Activated CD4-positive, alpha-beta memory T cell treated with anti-CD3 and anti-CD28 coated beads, Interleukin-2, amount 10 ng/mL, durations not matched to agents 7 days and 5 days (primary cell): ENCODE measurements around the gene ME1. TPM values are rescaled to one million over a fixed set of nuclear protein-coding genes. Genes with fewer than 3 reads are reported as not detected.
"Not testable (repeated sequence)": the region's sequence is repeated elsewhere in the genome, so short reads cannot be mapped to it uniquely, and the experiment has no call there.

Experiments
- CTCF ChIA-PET: fragments of 350-600 bp; sonication (Branson Sonifier 250); formaldehyde crosslinking; loops from one replicate; lab custom pipeline; 2021; ENCODE audit warnings: antibody characterized with exemption, inconsistent platforms; lab: Charles Lee
- POLR2A ChIA-PET: fragments of 350-600 bp; sonication (Branson Sonifier 250); formaldehyde crosslinking; loops from one replicate; lab custom pipeline; 2021; ENCODE audit warnings: antibody characterized with exemption; lab: Charles Lee
- DNase-seq: peaks from one replicate; pipeline ENCODE4 v3.0.0-alpha.2; 2020
- H3K27ac Mint-ChIP-seq: one replicate; pipeline ENCODE4 v1.8.0; 2021; ENCODE audit warnings: mild to moderate bottlenecking, mixed read lengths
- H3K27me3 Mint-ChIP-seq: one replicate; pipeline ENCODE4 v1.8.0; 2021; ENCODE audit warnings: mixed read lengths
- H3K36me3 Mint-ChIP-seq: one replicate; pipeline ENCODE4 v1.8.0; 2021; ENCODE audit warnings: low read depth, mixed read lengths
- H3K4me1 Mint-ChIP-seq: one replicate; pipeline ENCODE4 v1.8.0; 2021; ENCODE audit warnings: mixed read lengths
- H3K4me3 Mint-ChIP-seq: one replicate; pipeline ENCODE4 v1.8.0; 2021; ENCODE audit warnings: mild to moderate bottlenecking, mixed read lengths
- H3K9me3 Mint-ChIP-seq: one replicate; pipeline ENCODE4 v1.8.0; 2021; ENCODE audit warnings: mixed read lengths
- total RNA-seq, 2 experiments: library from RNA; stranded (reverse); gene quantifications; one replicate each; pipeline ENCODE4 v1.2.3, GENCODE V29; 2021

Gene ME1
- total RNA-seq, 2 experiments from 2014 or later: 0.10 to 0.13 TPM

DNA sequence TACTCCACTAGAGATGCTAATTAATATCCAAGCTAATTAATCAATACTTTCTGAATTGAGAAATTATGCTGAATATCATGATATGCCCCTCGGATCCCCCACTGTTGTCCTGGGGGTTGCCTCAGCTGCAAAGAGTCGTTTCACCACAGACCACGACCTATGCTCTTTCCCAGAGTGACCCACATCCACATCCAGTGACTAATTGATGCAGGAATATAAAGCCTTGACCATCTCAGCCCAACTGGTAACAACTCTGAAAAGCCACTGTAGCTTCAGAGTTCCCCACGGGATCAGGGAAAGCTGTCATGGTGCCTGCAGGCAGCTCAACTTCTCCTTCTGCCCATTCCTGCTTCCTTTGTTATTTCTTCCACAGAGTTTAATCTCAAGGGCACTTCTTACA lies 120.8 kb downstream of the ME1 start:
- no peaks in the 10 kb centered on the region for H3K36me3 Mint-ChIP-seq
- CTCF ChIA-PET: no interaction called here

DNA sequence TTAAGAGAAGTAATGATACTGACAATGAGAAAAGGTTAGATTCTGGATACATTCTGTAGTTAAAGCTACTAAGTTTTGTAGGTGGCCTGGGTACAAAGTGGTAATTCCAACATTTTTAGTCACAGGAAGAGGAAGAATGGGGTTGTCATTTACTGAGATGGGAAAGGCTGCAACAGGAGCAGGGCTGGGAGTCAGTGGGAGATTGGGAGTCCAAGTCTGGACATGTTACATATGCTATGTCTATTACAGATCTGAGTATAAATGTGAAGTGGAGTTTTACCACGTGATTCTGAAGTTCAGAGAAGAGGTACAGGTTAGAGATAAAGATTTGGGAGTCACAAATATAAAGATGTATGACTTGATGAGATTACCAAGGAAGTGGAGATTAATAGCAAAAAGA lies 121.5 kb downstream of the ME1 start:
- no peaks in the 10 kb centered on the region for H3K9me3 Mint-ChIP-seq
- H3K4me1 Mint-ChIP-seq: peaks cover 4% of the 10 kb centered on the region
- no peaks in the 10 kb centered on the region for H3K36me3 Mint-ChIP-seq
- peaks cover 11% of the 10 kb centered on the region for H3K27me3 Mint-ChIP-seq
- no peak overlapping the region for H3K4me3 Mint-ChIP-seq
- ChIA-PET POLR2A (no interaction called here), CTCF (no interaction called here)
- DNase-seq: no peak
- H3K27ac Mint-ChIP-seq: no peak overlapping the region

More for the DNA sequence above, 120.8 kb downstream of the ME1 start:
- H3K4me3 Mint-ChIP-seq: no peak overlapping the region
- H3K4me1 Mint-ChIP-seq: peaks cover 7% of the 10 kb centered on the region
- POLR2A ChIA-PET: no interaction called here
- peaks cover 11% of the 10 kb centered on the region for H3K27me3 Mint-ChIP-seq
- H3K9me3 Mint-ChIP-seq: no peaks in the 10 kb centered on the region
- no peak for DNase-seq
- H3K27ac Mint-ChIP-seq: no peak overlapping the region

DNA sequence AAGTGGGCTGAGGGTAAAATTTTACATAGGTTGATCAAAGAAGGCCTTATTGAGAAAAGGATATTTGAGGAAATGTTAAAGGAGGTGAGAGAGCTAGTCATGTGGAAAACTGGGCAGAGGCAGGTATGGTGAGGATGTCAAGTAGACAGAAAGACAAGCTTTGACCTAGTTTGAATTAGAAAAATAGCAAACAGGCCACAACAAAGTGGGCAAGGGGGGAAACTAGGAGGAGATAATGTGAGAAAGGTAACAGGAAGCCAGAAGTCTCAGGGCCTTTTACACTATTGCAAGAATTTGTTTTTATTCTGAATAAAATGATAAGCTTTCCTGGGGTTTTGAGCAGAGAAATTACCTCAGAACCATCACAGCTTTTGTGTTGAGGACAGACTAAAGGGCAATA lies 122.0 kb downstream of the ME1 start:
- Mint-ChIP-seq H3K4me3 (no peak overlapping the region), H3K27ac (no peak overlapping the region), H3K9me3 (no peaks in the 10 kb centered on the region), H3K36me3 (no peaks in the 10 kb centered on the region), H3K27me3 (peaks cover 11% of the 10 kb centered on the region), H3K4me1 (peaks cover 2% of the 10 kb centered on the region)
- ChIA-PET CTCF (no interaction called here), POLR2A (no interaction called here)
- DNase-seq: no peak

DNA sequence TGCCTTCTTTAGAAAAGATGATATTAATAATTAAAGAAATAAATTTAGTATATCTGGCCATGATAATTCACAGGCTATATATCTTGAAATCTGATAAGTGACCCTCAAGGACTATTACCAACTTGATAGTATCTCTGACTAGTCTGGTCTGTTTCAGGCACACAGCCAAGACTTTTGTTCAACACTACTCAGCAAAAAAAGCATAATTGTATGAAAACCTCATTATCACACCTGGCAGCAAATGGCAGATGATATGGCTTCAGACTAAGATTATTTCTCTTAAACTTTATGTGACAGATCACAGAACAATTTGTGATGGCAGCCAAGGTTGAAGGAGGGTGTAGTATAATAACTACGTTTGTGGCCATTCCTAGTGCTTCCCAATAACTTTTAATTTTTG lies 123.0 kb downstream of the ME1 start:
- CTCF ChIA-PET: no interaction called here
- DNase-seq: no peak
- no peak overlapping the region for H3K27ac Mint-ChIP-seq
- POLR2A ChIA-PET: no interaction called here
- no peak overlapping the region for H3K4me3 Mint-ChIP-seq
- H3K9me3 Mint-ChIP-seq: no peaks in the 10 kb centered on the region
- no peaks in the 10 kb centered on the region for H3K36me3 Mint-ChIP-seq
- no peaks in the 10 kb centered on the region for H3K4me1 Mint-ChIP-seq
- peaks cover 11% of the 10 kb centered on the region for H3K27me3 Mint-ChIP-seq

DNA sequence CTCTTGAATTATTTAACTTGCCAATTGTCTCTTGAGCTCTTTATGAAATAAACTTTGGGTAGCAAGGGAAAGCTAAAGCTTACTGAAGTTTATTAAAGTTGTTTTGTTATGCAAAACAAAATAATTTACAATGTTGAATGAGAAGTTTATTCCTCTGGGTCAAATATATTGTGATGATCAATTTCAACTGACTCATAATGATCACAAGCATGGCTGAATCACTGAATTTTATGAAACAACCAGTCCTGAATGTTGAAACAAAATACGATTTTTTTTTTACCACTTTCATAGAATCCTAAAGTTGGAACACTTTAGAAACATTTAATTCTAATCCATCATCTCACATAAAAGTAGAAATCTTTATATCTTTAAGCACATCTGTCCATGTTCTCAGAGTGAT lies 127.4 kb downstream of the ME1 start:
- ChIA-PET POLR2A (no interaction called here), CTCF (no interaction called here)
- Mint-ChIP-seq H3K4me3 (no peak overlapping the region), H3K36me3 (no peaks in the 10 kb centered on the region), H3K9me3 (no peaks in the 10 kb centered on the region), H3K27me3 (peaks cover 5% of the 10 kb centered on the region), H3K27ac (no peak overlapping the region), H3K4me1 (no peaks in the 10 kb centered on the region)
- DNase-seq: no peak

DNA sequence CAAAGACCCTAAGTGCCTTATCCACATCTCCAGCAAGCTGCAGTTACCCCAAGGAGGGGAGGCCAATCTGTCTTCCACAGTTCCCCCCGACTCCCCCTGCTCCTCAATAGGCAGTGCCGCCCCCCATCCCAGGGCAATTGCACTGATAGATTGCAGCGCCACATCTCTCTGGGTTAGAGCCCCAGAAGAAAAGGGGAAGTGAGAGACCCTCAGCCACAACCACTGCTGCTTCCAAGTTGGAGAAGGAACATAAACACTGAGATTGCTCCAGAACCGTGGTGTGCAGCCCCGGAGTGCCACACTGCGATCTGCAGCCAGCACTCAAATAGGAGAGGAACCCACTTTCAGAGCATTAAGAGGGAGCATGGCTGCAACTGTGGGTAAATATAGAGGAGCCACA lies 136.2 kb downstream of the ME1 start:
- Mint-ChIP-seq H3K4me1 (peaks cover 7% of the 10 kb centered on the region), H3K27ac (no peak overlapping the region), H3K36me3 (no peaks in the 10 kb centered on the region), H3K27me3 (peaks cover 24% of the 10 kb centered on the region), H3K9me3 (peaks cover 6% of the 10 kb centered on the region), H3K4me3 (no peak overlapping the region)
- DNase-seq: no peak
- POLR2A ChIA-PET: no interaction called here
- CTCF ChIA-PET: no interaction called here

DNA sequence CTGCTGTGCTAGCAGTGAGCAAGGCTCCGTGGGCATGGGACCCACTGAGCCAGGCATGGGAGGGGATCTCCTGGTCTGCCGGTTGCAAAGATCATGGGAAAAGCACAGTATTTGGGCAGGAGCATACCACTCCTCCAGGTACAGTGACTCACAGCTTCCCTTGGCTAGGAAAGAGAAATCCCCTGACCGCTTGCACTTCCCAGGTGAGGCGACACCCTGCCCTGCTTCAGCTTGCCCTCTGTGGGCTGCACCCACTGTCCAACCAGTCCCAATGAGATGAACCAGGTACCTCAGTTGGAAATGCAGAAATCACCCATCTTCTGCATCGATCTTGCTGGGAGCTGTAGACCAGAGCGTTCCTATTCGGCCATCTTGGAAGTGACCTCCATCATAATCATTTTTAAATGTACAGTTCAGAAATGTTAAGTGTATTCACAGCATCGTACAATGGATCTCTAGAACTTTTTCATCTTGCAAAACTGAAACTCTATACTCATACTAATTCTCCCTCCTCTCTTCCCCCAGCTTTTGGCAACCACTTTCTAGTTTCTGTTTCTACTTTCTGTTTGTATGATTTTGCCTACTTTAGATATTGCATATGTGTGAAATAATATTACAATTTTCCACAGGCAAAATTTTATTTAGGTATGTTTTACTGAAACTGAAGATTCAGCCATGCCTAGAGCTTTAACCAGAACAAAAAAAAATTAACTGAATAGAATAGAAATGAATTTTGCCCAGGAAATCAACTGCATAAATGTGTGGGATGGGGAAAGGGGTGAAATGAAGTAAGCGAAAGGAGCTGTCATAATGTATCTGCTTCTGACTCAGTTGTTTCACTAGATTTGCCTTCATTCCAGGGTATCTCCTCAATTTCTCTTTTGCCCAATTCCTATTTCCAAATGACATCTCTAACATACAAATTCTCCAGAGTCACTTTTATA lies 137.7 kb downstream of the ME1 start:
- Mint-ChIP-seq H3K27ac (no peak overlapping the region), H3K4me1 (peaks cover 7% of the 10 kb centered on the region), H3K9me3 (peaks cover 6% of the 10 kb centered on the region), H3K36me3 (no peaks in the 10 kb centered on the region), H3K4me3 (no peak overlapping the region), H3K27me3 (peaks cover 22% of the 10 kb centered on the region)
- no peak for DNase-seq
- POLR2A ChIA-PET: no interaction called here
- CTCF ChIA-PET: no interaction called here

DNA sequence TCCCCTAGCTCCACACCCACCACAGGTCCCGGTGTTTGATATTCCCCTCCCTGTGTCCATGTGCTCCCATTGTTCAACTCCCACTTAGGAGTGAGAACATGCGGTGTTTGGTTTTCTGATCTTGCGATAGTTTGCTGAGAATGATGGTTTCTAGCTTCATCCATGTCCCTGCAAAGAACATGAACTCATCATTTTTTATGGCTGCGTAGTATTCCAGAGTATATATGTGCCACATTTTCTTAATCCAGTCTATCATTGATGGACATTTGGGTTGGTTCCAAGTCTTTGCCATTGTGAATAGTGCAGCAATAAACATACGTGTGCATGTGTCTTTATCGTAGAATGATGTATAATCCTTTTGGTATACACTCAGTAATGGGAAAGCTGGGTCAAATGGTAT lies 143.6 kb downstream of the ME1 start:
- H3K4me3 Mint-ChIP-seq, POLR2A ChIA-PET, H3K36me3 Mint-ChIP-seq, DNase-seq, CTCF ChIA-PET, H3K27ac Mint-ChIP-seq, H3K9me3 Mint-ChIP-seq, H3K4me1 Mint-ChIP-seq: not testable (repeated sequence)
- peaks cover 12% of the 10 kb centered on the region for H3K27me3 Mint-ChIP-seq

DNA sequence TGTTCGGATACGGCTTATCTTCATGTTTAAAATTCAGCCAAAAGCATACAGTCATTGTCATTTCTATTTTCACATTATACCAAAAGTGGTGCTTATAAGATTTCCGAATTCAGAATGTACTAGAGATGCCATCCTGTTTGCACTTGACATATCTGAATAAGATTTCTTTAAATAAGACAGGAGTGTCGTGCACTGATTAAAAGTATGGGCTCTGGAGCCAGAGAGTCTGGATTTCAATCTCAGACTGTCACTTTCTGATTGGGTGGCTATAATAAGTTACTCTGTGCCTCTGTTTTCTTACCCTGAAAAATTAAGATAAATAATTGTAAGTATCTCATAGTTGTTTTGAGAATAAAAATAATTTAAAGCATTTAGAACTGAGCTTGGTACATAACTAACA lies 144.9 kb downstream of the ME1 start:
- no peak overlapping the region for H3K4me3 Mint-ChIP-seq
- peaks cover 6% of the 10 kb centered on the region for H3K9me3 Mint-ChIP-seq
- DNase-seq: no peak
- ChIA-PET POLR2A (no interaction called here), CTCF (no interaction called here)
- H3K36me3 Mint-ChIP-seq: no peaks in the 10 kb centered on the region
- no peaks in the 10 kb centered on the region for H3K4me1 Mint-ChIP-seq
- no peak overlapping the region for H3K27ac Mint-ChIP-seq
- H3K27me3 Mint-ChIP-seq: peaks cover 7% of the 10 kb centered on the region

DNA sequence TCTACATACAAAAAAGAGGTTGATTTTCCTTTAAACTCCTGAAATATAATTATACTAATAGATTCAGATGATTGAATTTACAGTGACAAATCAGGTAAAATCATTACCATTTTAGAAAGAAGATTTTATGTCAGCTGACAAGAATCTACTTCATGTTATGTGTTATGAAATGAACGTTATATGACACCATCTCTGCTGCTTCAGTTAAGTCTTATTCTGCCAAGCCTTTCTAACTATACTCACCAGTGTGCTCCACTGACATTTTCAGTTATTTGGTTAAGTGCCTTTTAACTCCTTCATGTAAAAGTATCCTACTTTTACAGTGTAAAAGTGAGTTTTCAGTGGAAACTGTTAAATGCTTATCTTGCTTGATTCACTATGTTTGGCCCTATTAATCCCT lies 157.3 kb downstream of the ME1 start:
- no peaks in the 10 kb centered on the region for H3K4me1 Mint-ChIP-seq
- no peak for DNase-seq
- H3K36me3 Mint-ChIP-seq: no peaks in the 10 kb centered on the region
- H3K27ac Mint-ChIP-seq: no peak overlapping the region
- H3K4me3 Mint-ChIP-seq: no peak overlapping the region
- peaks cover 5% of the 10 kb centered on the region for H3K27me3 Mint-ChIP-seq
- POLR2A ChIA-PET: no interaction called here
- H3K9me3 Mint-ChIP-seq: no peaks in the 10 kb centered on the region
- CTCF ChIA-PET: no interaction called here

DNA sequence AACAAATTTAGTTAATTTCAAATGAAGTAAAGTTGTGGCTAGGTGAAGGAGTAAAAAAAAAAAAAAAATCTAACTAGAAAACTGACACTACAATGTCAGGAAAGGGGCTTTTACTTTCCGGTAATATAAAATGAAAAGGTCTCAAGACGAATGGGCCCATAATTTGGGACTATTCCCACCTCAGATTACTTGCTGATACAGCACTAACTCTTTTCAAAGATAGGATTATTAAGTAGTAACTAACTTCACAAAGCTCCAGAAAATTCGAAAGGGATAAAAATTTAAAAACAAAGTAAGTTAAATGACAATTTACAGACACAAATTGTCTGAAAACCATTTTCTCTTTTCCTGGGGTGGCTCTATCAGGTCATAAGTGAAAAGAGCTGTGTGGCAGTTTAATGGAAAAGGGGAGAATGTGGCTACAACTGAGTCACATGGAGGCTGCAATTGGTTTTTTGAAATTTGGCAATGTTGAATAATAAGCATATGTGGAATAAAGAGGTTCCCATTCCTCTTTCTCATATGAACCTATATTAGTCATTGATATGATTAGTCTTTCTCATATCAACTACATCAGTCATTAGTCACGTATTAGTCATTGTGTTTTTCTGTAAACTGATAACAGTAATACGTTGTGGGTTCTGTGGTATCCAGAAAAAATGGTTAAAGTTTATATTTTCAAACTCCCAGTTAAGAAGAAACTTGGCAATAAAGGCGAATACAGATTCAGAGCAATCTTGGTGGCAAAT lies 159.7 kb downstream of the ME1 start:
- POLR2A ChIA-PET: no interaction called here

DNA sequence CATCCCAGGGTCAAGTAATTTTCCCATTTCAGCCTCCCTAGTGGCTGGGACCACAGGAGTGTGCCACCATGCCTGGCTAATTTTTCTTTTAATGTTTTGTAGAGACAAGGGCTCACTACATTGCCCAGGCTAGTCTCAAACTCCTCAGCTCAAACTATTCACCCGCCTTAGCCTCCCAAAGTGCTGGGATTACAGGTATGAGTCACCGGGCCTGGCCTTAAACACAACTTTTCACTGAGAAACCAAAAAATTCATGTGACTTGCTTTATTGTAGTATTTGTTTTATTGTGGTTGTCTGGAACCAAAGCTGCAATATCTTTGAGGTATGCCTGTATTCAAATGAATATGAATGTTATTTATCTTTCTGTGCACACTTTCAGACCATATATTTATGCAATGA lies 165.5 kb downstream of the ME1 start:
- H3K4me3 Mint-ChIP-seq: no peak overlapping the region

More for the DNA sequence above, 159.7 kb downstream of the ME1 start:
- no peaks in the 10 kb centered on the region for H3K9me3 Mint-ChIP-seq
- no peak for DNase-seq
- no peaks in the 10 kb centered on the region for H3K36me3 Mint-ChIP-seq
- no peaks in the 10 kb centered on the region for H3K4me1 Mint-ChIP-seq
- H3K4me3 Mint-ChIP-seq: no peak overlapping the region
- CTCF ChIA-PET: no interaction called here
- H3K27me3 Mint-ChIP-seq: peaks cover 2% of the 10 kb centered on the region
- H3K27ac Mint-ChIP-seq: no peak overlapping the region

DNA sequence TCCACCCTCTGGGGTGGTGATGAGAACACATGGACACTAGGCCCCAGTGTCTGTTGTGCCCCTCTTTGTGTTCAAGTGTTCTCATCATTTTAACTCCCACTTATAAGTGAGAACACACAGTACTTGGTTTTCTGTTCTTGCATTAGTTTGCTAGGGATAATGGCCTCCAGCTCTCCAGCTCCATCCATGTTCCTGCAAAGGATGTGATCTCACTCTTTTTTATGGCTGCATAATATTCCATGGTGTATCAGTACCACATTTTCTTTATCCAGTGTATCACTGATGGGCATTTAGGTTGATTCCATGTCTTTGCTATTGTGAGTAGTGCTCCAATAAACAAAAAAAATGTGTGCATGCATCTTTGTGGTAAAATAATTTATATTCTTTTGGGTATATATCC lies 170.3 kb downstream of the ME1 start:
- H3K4me3 Mint-ChIP-seq: no peak overlapping the region
- POLR2A ChIA-PET: no interaction called here
- no peak overlapping the region for H3K27ac Mint-ChIP-seq
- no peak for DNase-seq
- peaks cover 2% of the 10 kb centered on the region for H3K9me3 Mint-ChIP-seq
- peaks cover 5% of the 10 kb centered on the region for H3K27me3 Mint-ChIP-seq
- H3K4me1 Mint-ChIP-seq: no peaks in the 10 kb centered on the region
- CTCF ChIA-PET: no interaction called here
- no peaks in the 10 kb centered on the region for H3K36me3 Mint-ChIP-seq

More for the DNA sequence above, 165.5 kb downstream of the ME1 start:
- Mint-ChIP-seq H3K36me3 (no peaks in the 10 kb centered on the region), H3K9me3 (peaks cover 2% of the 10 kb centered on the region), H3K27me3 (peaks cover 2% of the 10 kb centered on the region), H3K27ac (no peak overlapping the region), H3K4me1 (no peaks in the 10 kb centered on the region)
- ChIA-PET POLR2A (no interaction called here), CTCF (no interaction called here)
- DNase-seq: no peak
